Uterus (tissue), 4 donors: ENCODE results near the gene CTSC. TPM values are rescaled to one million over a fixed set of nuclear protein-coding genes. Genes with fewer than 3 reads are reported as not detected.

Experiments
- DNase-seq, 2 donors: peaks; one replicate each; pipeline ENCODE4 v3.0.0-alpha.2; 2019 to 2020
- H3K27ac ChIP-seq, 2 donors: fragments of 200-600 bp; sonication (generic); 1 replicate in 1 of 2; 2 replicates in 1 of 2; pipeline ENCODE4 v1.5.1; 2016 to 2018
- H3K27me3 ChIP-seq, 2 donors: fragments of 200-600 bp; sonication (generic); one replicate each; pipeline ENCODE4 v1.5.1; 2018 to 2019; ENCODE audit warnings: control low read depth in 1 of 2
- H3K36me3 ChIP-seq, 2 donors: fragments of 200-600 bp; sonication (generic); one replicate each; pipeline ENCODE4 v1.5.1; 2019; ENCODE audit warnings: control low read depth in 1 of 2
- H3K4me1 ChIP-seq, 2 donors: fragments of 200-600 bp; sonication (generic); one replicate each; pipeline ENCODE4 v1.5.1; 2018 to 2019; ENCODE audit warnings: control low read depth in 1 of 2
- H3K4me3 ChIP-seq, 2 donors: fragments of 200-600 bp; sonication (generic); 1 replicate in 1 of 2; 2 replicates in 1 of 2; pipeline ENCODE4 v1.5.1; 2018 to 2019; ENCODE audit warnings: mild to moderate bottlenecking in 1 of 2
- H3K9me3 ChIP-seq, 2 donors: fragments of 200-600 bp; sonication (generic); one replicate each; pipeline ENCODE4 v1.5.1; 2019; ENCODE audit warnings: control low read depth in 1 of 2
- POLR2A ChIP-seq, 2 donors: fragments of 450-650 bp; IDR thresholded peaks; one replicate each; pipeline ENCODE4 v1.6.1; 2016; ENCODE audit warnings: antibody characterized with exemption in 2 of 2, mild to moderate bottlenecking in 1 of 2, moderate library complexity in 1 of 2
- intact Hi-C: fragments of 100-400 bp; cut with DNase I; formaldehyde crosslinking; loops from one replicate; pipeline ENCODE4 v1.15.1; 2023; ENCODE audit warnings: low total_unique reads
- total RNA-seq, 4 donors: library from RNA; depleted of rRNA in 3 of 4; stranded (reverse); fragments of >200 nt in 3 of 4; gene quantifications; one replicate each; pipeline versions ENCODE4 v1.1.0 to v1.2.4, GENCODE V29; 2014 to 2023
- TF ChIP-seq, protein P1 (sequence below), 4 experiments: fragments of 200-600 bp in 2 of 4; fragments of 450-650 bp in 2 of 4; sonication (generic) in 2 of 4; IDR thresholded peaks; one replicate each; pipeline ENCODE4 v1.5.1; 2016 to 2019; ENCODE audit warnings: antibody characterized with exemption in 4 of 4, mild to moderate bottlenecking in 2 of 4, moderate library complexity in 1 of 4
- donor health status: DM: yes; HTN: yes; CAD: no.

CTSC gene
- total RNA-seq, 4 donors from 2014 or later, result 28.8 to 182 (median 36.3) TPM

DNA sequence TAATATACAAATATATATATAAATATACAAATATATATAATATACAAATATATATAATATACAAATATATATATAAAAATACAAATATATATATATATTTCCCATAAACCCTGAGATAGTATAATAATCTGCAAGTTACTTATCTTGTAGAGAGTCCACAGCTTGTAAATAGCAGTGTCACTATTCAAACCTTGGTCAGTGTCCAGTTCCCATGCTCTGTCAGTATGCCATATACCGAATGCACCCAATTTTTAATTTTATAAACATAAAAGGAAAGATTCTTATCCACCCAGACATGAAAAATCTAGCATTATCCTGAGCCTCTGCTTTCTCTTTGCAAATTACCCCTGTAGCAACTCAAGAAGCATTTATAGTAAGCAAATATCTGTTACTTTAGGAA lies 21.6 kb upstream of the CTSC start:
- no peak for TF ChIP-seq POLR2A (IDR thresholded peaks at IDR 0.05)
- TF ChIP-seq, protein P1, sequence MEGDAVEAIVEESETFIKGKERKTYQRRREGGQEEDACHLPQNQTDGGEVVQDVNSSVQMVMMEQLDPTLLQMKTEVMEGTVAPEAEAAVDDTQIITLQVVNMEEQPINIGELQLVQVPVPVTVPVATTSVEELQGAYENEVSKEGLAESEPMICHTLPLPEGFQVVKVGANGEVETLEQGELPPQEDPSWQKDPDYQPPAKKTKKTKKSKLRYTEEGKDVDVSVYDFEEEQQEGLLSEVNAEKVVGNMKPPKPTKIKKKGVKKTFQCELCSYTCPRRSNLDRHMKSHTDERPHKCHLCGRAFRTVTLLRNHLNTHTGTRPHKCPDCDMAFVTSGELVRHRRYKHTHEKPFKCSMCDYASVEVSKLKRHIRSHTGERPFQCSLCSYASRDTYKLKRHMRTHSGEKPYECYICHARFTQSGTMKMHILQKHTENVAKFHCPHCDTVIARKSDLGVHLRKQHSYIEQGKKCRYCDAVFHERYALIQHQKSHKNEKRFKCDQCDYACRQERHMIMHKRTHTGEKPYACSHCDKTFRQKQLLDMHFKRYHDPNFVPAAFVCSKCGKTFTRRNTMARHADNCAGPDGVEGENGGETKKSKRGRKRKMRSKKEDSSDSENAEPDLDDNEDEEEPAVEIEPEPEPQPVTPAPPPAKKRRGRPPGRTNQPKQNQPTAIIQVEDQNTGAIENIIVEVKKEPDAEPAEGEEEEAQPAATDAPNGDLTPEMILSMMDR (IDR thresholded peaks at IDR 0.05), result no peak
- no peaks in the 10 kb centered on the region for H3K9me3 ChIP-seq
- no peaks in the 10 kb centered on the region for H3K27me3 ChIP-seq
- no peak for DNase-seq
- intact Hi-C loops, result no loop called here
- H3K36me3 ChIP-seq, result no peaks in the 10 kb centered on the region
- no peak overlapping the region for H3K4me3 ChIP-seq
- no peaks in the 10 kb centered on the region for H3K4me1 ChIP-seq
- H3K27ac ChIP-seq, result no peak overlapping the region

DNA sequence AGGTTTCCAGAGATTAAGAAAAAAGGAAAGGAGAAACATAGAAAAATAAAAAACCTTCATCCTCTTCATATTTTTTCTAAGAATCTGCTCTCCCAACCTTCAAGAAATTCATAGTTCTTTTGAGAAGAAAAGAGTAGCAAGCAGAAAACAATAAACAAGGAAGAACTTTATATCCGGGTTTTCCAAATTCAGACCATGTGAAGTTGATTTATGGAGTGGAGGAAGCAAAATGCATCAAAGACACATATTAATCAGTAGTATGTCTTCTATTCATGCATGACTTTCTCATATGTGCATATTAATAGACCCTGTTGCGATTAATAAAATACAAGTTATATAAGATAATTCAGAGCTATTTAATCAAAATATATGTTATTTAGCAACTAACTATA lies 20.5 kb upstream of the CTSC start:
- Histone ChIP-seq H3K4me1 (no peaks in the 10 kb centered on the region), H3K9me3 (no peaks in the 10 kb centered on the region), H3K4me3 (no peak overlapping the region), H3K36me3 (no peaks in the 10 kb centered on the region), H3K27ac (no peak overlapping the region), H3K27me3 (no peaks in the 10 kb centered on the region)
- intact Hi-C loops, result no loop called here
- TF ChIP-seq POLR2A (IDR thresholded peaks at IDR 0.05), result no peak
- no peak for DNase-seq

DNA sequence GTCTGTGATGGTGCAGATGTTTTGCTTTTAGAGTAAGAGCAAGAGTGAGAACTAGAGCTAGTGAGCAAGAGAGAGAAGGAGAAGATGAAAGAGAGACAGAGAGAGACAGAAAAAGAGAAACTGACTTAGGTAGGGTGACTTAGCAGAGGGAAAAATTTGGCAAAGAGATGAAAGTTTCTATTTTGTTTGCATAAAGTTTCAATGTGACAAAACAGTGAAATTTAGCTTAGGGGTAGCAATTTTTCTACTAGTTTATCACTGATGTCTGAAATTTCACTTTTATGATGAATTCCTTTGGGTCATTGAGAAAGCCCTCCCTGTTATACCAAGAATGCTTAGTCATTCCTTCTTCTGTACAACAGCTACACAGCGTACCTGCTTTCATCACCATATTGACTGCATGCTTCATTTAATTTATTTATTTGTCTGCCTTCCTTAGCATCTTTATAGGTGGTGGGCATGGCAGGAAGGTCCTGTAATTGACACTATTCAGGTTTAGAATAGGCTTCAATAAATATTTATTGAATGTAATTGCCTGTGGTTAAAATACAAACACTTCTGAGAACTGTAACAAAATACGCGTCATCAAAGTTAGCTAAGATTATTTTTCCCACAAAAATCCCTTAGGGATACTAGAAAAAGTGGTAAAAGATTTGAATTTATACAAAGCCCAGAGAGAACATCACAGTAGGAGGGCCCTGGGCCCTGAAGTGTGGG lies 19.9 kb upstream of the CTSC start:
- H3K27me3 ChIP-seq, result no peaks in the 10 kb centered on the region
- H3K4me3 ChIP-seq, result no peak overlapping the region
- no peak for TF ChIP-seq POLR2A (IDR thresholded peaks at IDR 0.05)
- TF ChIP-seq, protein P1 (IDR thresholded peaks at IDR 0.05), result no peak
- no peaks in the 10 kb centered on the region for H3K36me3 ChIP-seq
- no peaks in the 10 kb centered on the region for H3K9me3 ChIP-seq
- H3K27ac ChIP-seq, result peak overlapping the region in 1 of 2 donors; percentile 12
- no peak for DNase-seq
- intact Hi-C loops, result no loop called here
- no peaks in the 10 kb centered on the region for H3K4me1 ChIP-seq

DNA sequence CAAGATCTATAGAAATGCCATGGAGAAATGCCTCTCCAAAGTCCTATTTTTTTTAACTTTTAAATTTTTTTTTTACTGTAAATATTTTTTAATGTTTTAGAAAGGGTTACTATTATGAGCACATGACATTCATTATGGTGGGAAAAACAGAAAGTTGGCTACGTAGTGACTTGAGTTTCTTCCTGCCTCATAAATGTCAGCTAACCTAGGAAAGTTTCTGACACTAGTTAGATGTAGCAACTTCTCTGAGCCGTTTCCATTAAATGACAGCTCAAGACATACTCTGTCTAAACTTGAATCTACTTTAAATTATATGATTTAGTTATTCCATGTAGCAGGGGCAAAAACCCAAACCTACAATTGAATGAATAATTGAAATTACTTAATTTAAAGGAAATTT lies 18.4 kb upstream of the CTSC start:
- intact Hi-C loops, result no loop called here
- Histone ChIP-seq H3K27ac (no peak overlapping the region), H3K4me3 (no peak overlapping the region), H3K9me3 (no peaks in the 10 kb centered on the region), H3K4me1 (no peaks in the 10 kb centered on the region), H3K27me3 (no peaks in the 10 kb centered on the region), H3K36me3 (no peaks in the 10 kb centered on the region)
- no peak for TF ChIP-seq POLR2A (IDR thresholded peaks at IDR 0.05)
- TF ChIP-seq, protein P1 (IDR thresholded peaks at IDR 0.05), result no peak
- DNase-seq, result no peak

DNA sequence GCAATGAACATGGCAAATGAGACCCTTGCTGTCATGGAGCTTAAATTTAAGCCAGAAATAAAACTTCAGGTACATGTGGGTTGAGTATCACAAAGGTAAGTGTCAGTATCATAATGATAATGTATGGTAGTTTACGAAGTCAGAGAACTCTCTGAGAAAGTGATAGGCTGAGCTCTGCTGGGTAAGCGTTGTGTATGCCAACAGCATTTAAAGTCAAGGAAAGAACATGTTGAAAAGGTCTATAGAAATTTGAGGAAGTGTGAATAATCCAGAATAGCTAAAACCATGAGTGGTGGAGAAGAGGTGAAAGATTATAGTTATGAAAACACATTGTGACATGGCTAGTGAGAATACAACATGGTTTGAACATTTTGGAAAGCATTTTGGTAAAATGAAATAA lies 17.4 kb upstream of the CTSC start:
- Histone ChIP-seq H3K4me3 (no peak overlapping the region), H3K4me1 (no peaks in the 10 kb centered on the region), H3K36me3 (no peaks in the 10 kb centered on the region), H3K27ac (no peak overlapping the region), H3K27me3 (no peaks in the 10 kb centered on the region), H3K9me3 (no peaks in the 10 kb centered on the region)
- no peak for DNase-seq
- intact Hi-C loops, result no loop called here
- TF ChIP-seq, protein P1 (IDR thresholded peaks at IDR 0.05), result no peak
- no peak for TF ChIP-seq POLR2A (IDR thresholded peaks at IDR 0.05)
